Adrenal gland (tissue), 5 donors: Measurements from ENCODE around the gene IFT25.

Experiments used
- POLR2A ChIP-seq, 2 donors: fragments of 450-650 bp; IDR thresholded peaks; one replicate each; pipeline ENCODE4 v1.6.1; 2017; ENCODE audit warnings: antibody characterized with exemption in 2 of 2, mild to moderate bottlenecking in 2 of 2, moderate library complexity in 1 of 2
- TF ChIP-seq, protein P1 (sequence below), 6 experiments: fragments of 450-650 bp in 4 of 6; fragments of 200-600 bp in 2 of 6; sonication (generic) in 1 of 6; IDR thresholded peaks; 1 replicate in 5 of 6; 2 replicates in 1 of 6; pipeline versions ENCODE4 v1.5.1 to v1.8.0; 2016 to 2021; ENCODE audit warnings: antibody characterized with exemption in 6 of 6, mild to moderate bottlenecking in 2 of 6, moderate library complexity in 1 of 6
- donor health status: DM: no; HTN: no; CAD: no.

DNA sequence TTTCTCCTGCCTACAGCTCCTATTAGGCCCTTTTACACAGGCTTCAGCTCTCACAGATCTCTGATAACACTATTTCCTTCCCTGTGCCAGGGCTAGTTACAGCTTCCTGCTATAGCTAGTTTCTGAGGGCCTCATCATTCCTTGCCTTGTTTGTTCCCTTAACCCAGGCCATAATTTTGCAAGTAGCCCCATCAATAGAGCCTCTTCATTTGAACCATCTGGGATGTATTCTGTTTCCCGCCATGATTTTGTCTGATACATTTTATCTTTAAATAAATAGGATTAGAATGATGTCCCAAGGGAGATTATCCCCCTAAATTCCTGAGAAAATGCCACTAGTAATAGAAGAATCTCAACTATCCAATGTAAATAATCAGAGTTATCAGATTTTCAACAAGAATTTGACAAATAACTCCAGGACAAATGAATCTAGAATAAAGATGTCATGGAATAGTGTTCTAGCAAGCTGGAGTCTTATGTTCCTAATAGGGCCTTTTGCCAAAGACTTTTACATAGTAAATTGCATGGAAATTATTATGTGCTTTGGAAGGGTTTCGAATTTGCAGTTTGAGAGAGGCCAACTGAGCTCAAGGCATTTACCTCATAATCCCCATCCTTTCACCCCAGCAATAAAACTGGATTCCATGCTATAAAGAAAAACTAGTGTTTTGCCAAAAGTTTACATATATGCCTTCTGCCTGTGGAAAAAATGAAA, 16.1 kb downstream of the IFT25 start:
- TF ChIP-seq, protein P1, sequence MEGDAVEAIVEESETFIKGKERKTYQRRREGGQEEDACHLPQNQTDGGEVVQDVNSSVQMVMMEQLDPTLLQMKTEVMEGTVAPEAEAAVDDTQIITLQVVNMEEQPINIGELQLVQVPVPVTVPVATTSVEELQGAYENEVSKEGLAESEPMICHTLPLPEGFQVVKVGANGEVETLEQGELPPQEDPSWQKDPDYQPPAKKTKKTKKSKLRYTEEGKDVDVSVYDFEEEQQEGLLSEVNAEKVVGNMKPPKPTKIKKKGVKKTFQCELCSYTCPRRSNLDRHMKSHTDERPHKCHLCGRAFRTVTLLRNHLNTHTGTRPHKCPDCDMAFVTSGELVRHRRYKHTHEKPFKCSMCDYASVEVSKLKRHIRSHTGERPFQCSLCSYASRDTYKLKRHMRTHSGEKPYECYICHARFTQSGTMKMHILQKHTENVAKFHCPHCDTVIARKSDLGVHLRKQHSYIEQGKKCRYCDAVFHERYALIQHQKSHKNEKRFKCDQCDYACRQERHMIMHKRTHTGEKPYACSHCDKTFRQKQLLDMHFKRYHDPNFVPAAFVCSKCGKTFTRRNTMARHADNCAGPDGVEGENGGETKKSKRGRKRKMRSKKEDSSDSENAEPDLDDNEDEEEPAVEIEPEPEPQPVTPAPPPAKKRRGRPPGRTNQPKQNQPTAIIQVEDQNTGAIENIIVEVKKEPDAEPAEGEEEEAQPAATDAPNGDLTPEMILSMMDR (IDR thresholded peaks at IDR 0.05): no peak
- TF ChIP-seq POLR2A (IDR thresholded peaks at IDR 0.05): no peak
